ENCODE data around the gene CDK5.

Gene CDK5

DNA sequence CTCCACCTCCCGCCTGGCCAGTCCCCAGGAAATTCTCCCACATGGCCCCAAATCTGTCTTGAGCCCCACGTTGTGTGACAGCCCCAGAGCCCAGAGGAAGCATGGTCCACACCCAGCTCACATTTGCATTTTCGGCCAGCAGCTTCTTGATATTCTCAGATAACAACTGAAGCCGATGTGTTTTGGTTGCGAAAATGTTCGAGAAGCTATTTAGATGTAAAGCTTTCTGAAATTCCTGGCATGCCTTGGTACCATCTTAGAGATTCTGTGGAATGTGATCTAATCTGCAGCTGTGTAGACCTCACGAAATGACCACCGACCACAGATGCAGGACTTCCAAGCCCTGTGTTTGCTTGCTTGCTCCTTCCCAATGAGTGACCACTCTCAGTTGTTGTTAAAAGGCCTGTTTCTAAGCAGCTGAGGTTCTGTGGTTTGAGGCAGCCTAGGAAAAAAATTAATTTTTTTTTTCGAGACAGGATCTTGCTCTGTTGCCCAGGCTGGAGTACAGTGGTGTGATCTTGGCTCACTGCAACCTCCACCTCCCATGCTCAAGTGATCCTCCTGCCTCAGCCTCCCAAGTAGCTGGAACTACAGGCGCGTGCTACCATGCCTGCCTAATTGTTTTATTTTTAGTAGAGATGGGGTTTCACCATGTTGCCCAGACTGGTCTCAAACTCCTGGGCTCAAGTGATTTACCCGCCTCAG, 10.5 kb upstream of the CDK5 start:
- Histone ChIP-seq H3K27ac (replicated peaks) (no peak overlapping the region), H3K27me3 (ENCODE audit: insufficient read depth, poor library complexity, severe bottlenecking) (no peaks in the 10 kb centered on the region), H3K4me3 (replicated peaks; ENCODE audit: insufficient read depth, low read length) (no peak overlapping the region)
- TF ChIP-seq, protein P1, sequence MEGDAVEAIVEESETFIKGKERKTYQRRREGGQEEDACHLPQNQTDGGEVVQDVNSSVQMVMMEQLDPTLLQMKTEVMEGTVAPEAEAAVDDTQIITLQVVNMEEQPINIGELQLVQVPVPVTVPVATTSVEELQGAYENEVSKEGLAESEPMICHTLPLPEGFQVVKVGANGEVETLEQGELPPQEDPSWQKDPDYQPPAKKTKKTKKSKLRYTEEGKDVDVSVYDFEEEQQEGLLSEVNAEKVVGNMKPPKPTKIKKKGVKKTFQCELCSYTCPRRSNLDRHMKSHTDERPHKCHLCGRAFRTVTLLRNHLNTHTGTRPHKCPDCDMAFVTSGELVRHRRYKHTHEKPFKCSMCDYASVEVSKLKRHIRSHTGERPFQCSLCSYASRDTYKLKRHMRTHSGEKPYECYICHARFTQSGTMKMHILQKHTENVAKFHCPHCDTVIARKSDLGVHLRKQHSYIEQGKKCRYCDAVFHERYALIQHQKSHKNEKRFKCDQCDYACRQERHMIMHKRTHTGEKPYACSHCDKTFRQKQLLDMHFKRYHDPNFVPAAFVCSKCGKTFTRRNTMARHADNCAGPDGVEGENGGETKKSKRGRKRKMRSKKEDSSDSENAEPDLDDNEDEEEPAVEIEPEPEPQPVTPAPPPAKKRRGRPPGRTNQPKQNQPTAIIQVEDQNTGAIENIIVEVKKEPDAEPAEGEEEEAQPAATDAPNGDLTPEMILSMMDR (IDR thresholded peaks at IDR 0.05; ENCODE audit: insufficient read depth, low read length), result no peak
- TF ChIP-seq POLR2AphosphoS5 (IDR thresholded peaks at IDR 0.05; ENCODE audit: low read depth) (no peak), SPI1 (IDR thresholded peaks at IDR 0.05; ENCODE audit: borderline replicate concordance, low read depth) (no peak), GABPA (IDR thresholded peaks at IDR 0.05; ENCODE audit: low read depth) (no peak)
- TF ChIP-seq, protein P2, sequence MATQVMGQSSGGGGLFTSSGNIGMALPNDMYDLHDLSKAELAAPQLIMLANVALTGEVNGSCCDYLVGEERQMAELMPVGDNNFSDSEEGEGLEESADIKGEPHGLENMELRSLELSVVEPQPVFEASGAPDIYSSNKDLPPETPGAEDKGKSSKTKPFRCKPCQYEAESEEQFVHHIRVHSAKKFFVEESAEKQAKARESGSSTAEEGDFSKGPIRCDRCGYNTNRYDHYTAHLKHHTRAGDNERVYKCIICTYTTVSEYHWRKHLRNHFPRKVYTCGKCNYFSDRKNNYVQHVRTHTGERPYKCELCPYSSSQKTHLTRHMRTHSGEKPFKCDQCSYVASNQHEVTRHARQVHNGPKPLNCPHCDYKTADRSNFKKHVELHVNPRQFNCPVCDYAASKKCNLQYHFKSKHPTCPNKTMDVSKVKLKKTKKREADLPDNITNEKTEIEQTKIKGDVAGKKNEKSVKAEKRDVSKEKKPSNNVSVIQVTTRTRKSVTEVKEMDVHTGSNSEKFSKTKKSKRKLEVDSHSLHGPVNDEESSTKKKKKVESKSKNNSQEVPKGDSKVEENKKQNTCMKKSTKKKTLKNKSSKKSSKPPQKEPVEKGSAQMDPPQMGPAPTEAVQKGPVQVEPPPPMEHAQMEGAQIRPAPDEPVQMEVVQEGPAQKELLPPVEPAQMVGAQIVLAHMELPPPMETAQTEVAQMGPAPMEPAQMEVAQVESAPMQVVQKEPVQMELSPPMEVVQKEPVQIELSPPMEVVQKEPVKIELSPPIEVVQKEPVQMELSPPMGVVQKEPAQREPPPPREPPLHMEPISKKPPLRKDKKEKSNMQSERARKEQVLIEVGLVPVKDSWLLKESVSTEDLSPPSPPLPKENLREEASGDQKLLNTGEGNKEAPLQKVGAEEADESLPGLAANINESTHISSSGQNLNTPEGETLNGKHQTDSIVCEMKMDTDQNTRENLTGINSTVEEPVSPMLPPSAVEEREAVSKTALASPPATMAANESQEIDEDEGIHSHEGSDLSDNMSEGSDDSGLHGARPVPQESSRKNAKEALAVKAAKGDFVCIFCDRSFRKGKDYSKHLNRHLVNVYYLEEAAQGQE (IDR thresholded peaks at IDR 0.05; ENCODE audit: insufficient replicate concordance, low read depth), result no peak
- DNase-seq (ENCODE audit: low read depth in 1 of 2, low spot score in 1 of 2), result no peak

DNA sequence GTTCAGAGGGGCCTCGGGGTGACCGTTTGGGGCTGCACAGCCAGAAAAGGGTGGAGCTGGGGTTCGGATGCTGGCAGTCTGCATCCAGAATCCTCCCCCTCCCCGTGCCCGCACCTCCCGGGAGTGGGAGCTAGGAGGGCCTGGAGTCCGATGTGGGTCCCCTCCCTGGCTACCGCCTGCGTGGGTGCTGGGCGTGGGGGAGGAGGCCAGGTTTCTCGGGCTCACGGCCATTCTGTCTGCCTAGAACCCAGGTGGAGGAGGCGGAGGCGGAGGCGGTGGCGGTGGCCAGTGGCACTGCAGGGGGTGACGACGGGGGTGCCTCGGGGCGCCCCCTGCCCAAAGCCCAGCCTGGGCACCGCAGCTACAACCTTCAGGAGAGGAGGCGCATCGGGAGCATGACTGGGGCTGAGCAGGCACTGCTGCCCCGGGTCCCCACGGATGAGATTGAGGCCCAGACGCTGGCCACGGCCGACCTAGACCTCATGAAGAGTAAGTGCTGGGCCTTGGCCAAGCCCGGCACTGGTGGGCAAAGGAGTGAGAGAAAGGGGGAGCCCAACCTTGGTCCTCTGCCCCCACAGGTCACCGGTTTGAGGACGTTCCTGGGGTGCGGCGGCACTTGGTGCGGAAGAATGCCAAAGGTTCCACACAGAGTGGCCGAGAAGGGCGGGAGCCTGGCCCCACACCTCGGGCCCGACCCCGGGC, 8.7 kb upstream of the CDK5 start:
- no peak for TF ChIP-seq POLR2AphosphoS5 (IDR thresholded peaks at IDR 0.05; ENCODE audit: low read depth)
- TF ChIP-seq, protein P1 (IDR thresholded peaks at IDR 0.05; ENCODE audit: insufficient read depth, low read length), result no peak
- TF ChIP-seq GABPA (IDR thresholded peaks at IDR 0.05; ENCODE audit: low read depth), result no peak
- TF ChIP-seq, protein P2 (IDR thresholded peaks at IDR 0.05; ENCODE audit: insufficient replicate concordance, low read depth), result no peak
- TF ChIP-seq SPI1 (IDR thresholded peaks at IDR 0.05; ENCODE audit: borderline replicate concordance, low read depth), result no peak
- no peak for DNase-seq (ENCODE audit: low read depth in 1 of 2, low spot score in 1 of 2)
- no peak overlapping the region for H3K4me3 ChIP-seq (replicated peaks; ENCODE audit: insufficient read depth, low read length)
- H3K27ac ChIP-seq (replicated peaks), result no peak overlapping the region
- no peaks in the 10 kb centered on the region for H3K27me3 ChIP-seq (ENCODE audit: insufficient read depth, poor library complexity, severe bottlenecking)

DNA sequence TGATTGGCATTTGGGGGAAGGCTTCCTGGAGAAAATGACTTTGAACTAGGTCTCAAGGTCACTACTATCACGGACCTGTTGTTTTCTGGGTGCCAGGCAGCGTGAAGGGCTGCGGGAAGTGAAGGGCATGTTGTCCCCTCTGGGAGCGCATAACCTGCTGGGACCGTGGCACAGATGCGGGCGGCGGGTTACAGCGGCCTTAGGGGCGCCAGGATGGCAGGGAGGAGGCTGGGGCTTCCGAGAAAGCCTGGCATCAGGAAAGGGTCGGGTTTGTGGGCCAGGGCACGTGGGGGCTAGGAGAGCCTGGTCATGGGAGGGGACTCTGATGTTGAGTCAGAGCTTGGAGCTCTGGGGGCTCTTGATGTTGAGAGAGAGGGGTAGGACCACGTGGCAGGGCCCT, 7.8 kb upstream of the CDK5 start:
- DNase-seq (ENCODE audit: low read depth in 1 of 2, low spot score in 1 of 2), result no peak
- no peaks in the 10 kb centered on the region for H3K27me3 ChIP-seq (ENCODE audit: insufficient read depth, poor library complexity, severe bottlenecking)
- no peak overlapping the region for H3K27ac ChIP-seq (replicated peaks)
- H3K4me3 ChIP-seq (replicated peaks; ENCODE audit: insufficient read depth, low read length), result no peak overlapping the region
- no peak for TF ChIP-seq GABPA (IDR thresholded peaks at IDR 0.05; ENCODE audit: low read depth)
- no peak for TF ChIP-seq SPI1 (IDR thresholded peaks at IDR 0.05; ENCODE audit: borderline replicate concordance, low read depth)
- TF ChIP-seq POLR2AphosphoS5 (IDR thresholded peaks at IDR 0.05; ENCODE audit: low read depth), result no peak
- TF ChIP-seq, protein P2 (IDR thresholded peaks at IDR 0.05; ENCODE audit: insufficient replicate concordance, low read depth), result no peak
- TF ChIP-seq, protein P1 (IDR thresholded peaks at IDR 0.05; ENCODE audit: insufficient read depth, low read length), result no peak

Data from HL-60 (cell line).